HFFc6 (cell line): ENCODE results near the gene CAPZA1. TPM values are rescaled to one million over a fixed set of nuclear protein-coding genes. Genes with fewer than 3 reads are reported as not detected.

Experiments used
- DNase-seq: peaks from one replicate; pipeline ENCODE4 v3.0.0-alpha.2; 2018
- H3K27ac Mint-ChIP-seq: 2 replicates; pipeline ENCODE4 v1.8.0; 2020; ENCODE audit warnings: mild to moderate bottlenecking, mixed read lengths
- H3K27me3 Mint-ChIP-seq: 2 replicates; pipeline ENCODE4 v1.8.0; 2021; ENCODE audit warnings: mild to moderate bottlenecking, moderate library complexity, mixed read lengths; ENCODE audit not compliant: insufficient read depth
- H3K36me3 Mint-ChIP-seq: 2 replicates; pipeline ENCODE4 v1.8.0; 2021; ENCODE audit warnings: low read depth, mixed read lengths
- H3K4me1 Mint-ChIP-seq: 2 replicates; pipeline ENCODE4 v1.8.0; 2020; ENCODE audit warnings: low read depth, mixed read lengths
- H3K4me3 Mint-ChIP-seq: 2 replicates; pipeline ENCODE4 v1.8.0; 2020; ENCODE audit warnings: mild to moderate bottlenecking, moderate library complexity, mixed read lengths
- H3K9me3 Mint-ChIP-seq: 2 replicates; pipeline ENCODE4 v1.8.0; 2020; ENCODE audit warnings: mild to moderate bottlenecking, mixed read lengths
- total RNA-seq, 6 experiments: library from RNA; stranded (reverse); fragmentation: NEBNext Ultra II Directional; extraction: Animal tissue kit (Norgen Biotek cat#: 25700); gene quantifications; 2 replicates in 1 of 6; 3 replicates in 5 of 6; pipeline ENCODE4 v1.2.3, GENCODE V29; 2021
- TF ChIP-seq, protein P1 (sequence below): fragments of 200-600 bp; sonication (generic); IDR thresholded peaks from 2 replicates; pipeline ENCODE4 v1.5.0; 2021; ENCODE audit warnings: antibody characterized with exemption, mild to moderate bottlenecking

CAPZA1 gene
- total RNA-seq, 6 experiments from 2014 or later: 230 to 293 (median 265) TPM

DNA sequence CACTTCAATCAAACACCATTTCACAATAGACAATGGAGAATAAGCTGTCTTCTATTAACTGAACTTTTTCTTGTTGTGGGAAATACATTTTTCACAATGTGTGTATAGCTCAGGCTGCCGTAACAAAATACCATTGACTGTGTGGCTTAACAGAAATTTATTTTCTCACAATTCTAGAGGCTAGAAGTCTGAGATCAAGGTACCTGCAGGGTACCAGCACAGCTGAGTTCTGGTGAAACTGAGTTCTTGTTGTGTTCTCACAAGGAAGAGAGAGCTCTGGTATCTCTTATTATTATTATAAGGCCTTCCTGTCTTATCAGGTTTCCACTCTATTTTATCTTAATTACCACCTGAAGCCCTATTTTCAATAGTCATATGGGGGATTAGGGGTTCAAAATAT, 16.1 kb upstream of the CAPZA1 start:
- peaks cover 8% of the 10 kb centered on the region; the same call in 1 of the 2 replicates for H3K4me1 Mint-ChIP-seq
- TF ChIP-seq, protein P1, sequence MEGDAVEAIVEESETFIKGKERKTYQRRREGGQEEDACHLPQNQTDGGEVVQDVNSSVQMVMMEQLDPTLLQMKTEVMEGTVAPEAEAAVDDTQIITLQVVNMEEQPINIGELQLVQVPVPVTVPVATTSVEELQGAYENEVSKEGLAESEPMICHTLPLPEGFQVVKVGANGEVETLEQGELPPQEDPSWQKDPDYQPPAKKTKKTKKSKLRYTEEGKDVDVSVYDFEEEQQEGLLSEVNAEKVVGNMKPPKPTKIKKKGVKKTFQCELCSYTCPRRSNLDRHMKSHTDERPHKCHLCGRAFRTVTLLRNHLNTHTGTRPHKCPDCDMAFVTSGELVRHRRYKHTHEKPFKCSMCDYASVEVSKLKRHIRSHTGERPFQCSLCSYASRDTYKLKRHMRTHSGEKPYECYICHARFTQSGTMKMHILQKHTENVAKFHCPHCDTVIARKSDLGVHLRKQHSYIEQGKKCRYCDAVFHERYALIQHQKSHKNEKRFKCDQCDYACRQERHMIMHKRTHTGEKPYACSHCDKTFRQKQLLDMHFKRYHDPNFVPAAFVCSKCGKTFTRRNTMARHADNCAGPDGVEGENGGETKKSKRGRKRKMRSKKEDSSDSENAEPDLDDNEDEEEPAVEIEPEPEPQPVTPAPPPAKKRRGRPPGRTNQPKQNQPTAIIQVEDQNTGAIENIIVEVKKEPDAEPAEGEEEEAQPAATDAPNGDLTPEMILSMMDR: no peak
- H3K27me3 Mint-ChIP-seq: no peaks in the 10 kb centered on the region; the same call in 1 of the 2 replicates
- H3K9me3 Mint-ChIP-seq: no peaks in the 10 kb centered on the region
- DNase-seq: no peak
- no peak overlapping the region for H3K27ac Mint-ChIP-seq
- H3K36me3 Mint-ChIP-seq: peaks cover 28% of the 10 kb centered on the region
- H3K4me3 Mint-ChIP-seq: no peak overlapping the region

DNA sequence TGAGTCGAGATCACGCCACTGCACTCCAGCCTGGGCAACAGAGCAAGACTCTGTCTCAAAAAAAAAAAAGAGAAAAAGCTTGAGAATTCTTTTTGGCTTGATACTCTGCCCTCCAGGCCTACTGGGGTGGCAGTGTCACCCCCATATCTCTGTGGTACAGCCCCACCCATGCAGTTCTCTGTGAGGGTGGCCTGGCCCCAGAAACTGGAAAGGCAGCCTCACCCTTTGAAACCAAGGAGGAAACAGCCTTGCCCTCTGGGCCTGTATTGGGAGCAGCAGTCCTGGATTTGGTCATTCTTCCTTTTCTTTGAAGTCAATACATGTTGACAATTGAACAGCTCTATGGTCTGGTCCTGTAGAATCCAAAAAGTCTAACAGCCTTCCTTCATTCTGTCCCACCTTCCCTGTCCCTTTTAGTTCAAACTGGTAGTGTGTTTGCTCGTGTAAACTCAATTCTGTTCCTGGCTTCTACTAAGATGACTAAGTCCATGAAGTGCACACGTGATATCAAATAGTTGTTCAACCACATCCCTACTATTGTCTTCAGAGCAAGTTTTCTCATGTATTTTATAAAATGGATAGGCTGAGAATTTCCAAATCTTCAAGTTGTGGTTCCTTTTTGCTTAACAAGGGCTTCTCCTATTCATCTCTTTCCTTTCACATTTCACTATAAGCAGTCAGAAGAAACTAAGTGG, 13.9 kb upstream of the CAPZA1 start:
- TF ChIP-seq, protein P1: no peak
- no peak overlapping the region; the same call in 1 of the 2 replicates for H3K27ac Mint-ChIP-seq

DNA sequence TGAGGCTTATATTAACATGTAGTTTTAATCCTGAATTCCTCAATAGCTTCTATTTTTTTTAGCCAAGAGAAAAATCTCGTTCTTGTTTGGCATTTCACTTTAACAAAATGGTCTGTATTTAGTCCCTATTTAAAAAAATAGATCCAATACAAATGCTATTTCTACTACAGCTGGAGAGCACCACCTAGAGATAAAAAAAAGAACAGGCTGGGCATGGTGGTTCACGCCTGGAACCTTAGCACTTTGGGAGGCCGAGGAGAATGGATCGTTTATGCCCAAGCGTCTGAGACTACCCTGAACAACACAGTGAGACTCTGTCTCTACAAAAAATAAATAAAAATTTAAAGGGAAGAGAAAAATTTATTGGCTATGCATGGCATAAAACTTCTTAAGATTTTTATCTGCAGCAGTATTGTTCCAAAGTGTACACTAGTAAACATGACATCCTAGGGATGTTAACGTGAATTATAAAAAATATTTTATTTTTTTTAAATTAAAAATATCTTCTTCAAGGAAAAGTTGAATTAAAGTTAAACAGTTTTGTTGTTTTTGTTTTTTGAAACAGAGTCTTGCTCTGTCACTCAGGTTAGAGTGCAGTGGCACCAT, 5.1 kb upstream of the CAPZA1 start:
- peak overlapping the region; percentile 44; the same call in 1 of the 2 replicates for H3K27ac Mint-ChIP-seq
- H3K4me1 Mint-ChIP-seq: peaks cover 20% of the 10 kb centered on the region
- H3K4me3 Mint-ChIP-seq: no peak overlapping the region
- 0 out of 2 replicates have a peak, but pooled peaks cover 13% of the 10 kb centered on the region for H3K36me3 Mint-ChIP-seq
- H3K9me3 Mint-ChIP-seq: no peaks in the 10 kb centered on the region
- TF ChIP-seq, protein P1: peak; percentile 84
- no peaks in the 10 kb centered on the region for H3K27me3 Mint-ChIP-seq
- DNase-seq: peak; percentile 33

More for the DNA sequence above, 13.9 kb upstream of the CAPZA1 start:
- peaks cover 34% of the 10 kb centered on the region for H3K36me3 Mint-ChIP-seq
- no peaks in the 10 kb centered on the region; the same call in 1 of the 2 replicates for H3K27me3 Mint-ChIP-seq
- DNase-seq: no peak
- H3K9me3 Mint-ChIP-seq: no peaks in the 10 kb centered on the region
- H3K4me3 Mint-ChIP-seq: no peak overlapping the region
- H3K4me1 Mint-ChIP-seq: peaks cover 8% of the 10 kb centered on the region; the same call in 1 of the 2 replicates

DNA sequence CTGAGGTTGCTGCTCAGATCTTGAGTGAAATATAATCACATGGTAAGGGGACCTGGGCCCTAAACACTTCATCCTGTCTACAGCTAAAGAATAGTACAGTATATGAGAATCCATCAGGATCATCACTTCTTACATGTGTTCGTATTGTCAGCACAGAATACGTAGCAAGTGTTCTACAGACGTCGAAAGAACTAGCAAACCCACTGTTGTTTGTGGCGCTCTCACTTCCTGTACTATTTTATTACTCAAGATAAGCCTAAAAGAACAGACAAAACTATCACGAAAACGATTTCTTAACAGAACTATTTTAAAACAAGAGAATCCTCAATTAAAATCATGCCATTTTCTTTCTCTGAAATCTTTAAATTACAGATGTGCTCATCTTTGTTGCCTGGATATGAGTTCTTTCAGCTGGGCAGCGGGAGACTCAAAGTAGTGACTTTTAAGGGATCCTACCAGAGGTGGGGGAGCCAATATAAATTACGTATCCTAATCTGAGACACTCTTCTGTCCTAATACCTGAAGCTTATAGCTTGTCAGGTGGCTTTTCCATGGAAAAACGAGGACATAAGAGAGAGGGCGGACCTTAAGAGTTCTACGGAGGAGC, 1.4 kb upstream of the CAPZA1 start:
- H3K27me3 Mint-ChIP-seq: no peaks in the 10 kb centered on the region
- TF ChIP-seq, protein P1: no peak
- peaks cover 27% of the 10 kb centered on the region for H3K36me3 Mint-ChIP-seq
- no peak for DNase-seq
- H3K9me3 Mint-ChIP-seq: no peaks in the 10 kb centered on the region
- H3K4me1 Mint-ChIP-seq: peaks cover 40% of the 10 kb centered on the region
- H3K4me3 Mint-ChIP-seq: peak overlapping the region; percentile 100
- H3K27ac Mint-ChIP-seq: peak overlapping the region; percentile 100

GRCh38 chr1:112618721-112619517, 713 bp upstream of the CAPZA1 start, which contains the start of gene ST7L:
ST7L (minus strand) TSS chr1:112619141; CDS start chr1:112619113, 28 bp downstream.
- Mint-ChIP-seq H3K4me3 (peak within 1 kb of the TSS; percentile 100), H3K27ac (peak within 1 kb of the TSS; percentile 100), H3K4me1 (peaks cover 42% of the 10 kb centered on the region), H3K27me3 (no peaks in the 10 kb centered on the region), H3K9me3 (no peaks in the 10 kb centered on the region), H3K36me3 (peaks cover 27% of the 10 kb centered on the region)
- TF ChIP-seq, protein P1: no peak
- DNase-seq: peak; percentile 38
